ENCODE measurements around the gene CHD3. TPM values are rescaled to one million over a fixed set of nuclear protein-coding genes. Genes with fewer than 3 reads are reported as not detected.

The CHD3 gene
- total and polyA plus RNA-seq, 2 of the 13 experiments (the other 11 are each of a cell fraction or from before 2014, with no cell fraction given), result 2.7 to 3.7 TPM

DNA sequence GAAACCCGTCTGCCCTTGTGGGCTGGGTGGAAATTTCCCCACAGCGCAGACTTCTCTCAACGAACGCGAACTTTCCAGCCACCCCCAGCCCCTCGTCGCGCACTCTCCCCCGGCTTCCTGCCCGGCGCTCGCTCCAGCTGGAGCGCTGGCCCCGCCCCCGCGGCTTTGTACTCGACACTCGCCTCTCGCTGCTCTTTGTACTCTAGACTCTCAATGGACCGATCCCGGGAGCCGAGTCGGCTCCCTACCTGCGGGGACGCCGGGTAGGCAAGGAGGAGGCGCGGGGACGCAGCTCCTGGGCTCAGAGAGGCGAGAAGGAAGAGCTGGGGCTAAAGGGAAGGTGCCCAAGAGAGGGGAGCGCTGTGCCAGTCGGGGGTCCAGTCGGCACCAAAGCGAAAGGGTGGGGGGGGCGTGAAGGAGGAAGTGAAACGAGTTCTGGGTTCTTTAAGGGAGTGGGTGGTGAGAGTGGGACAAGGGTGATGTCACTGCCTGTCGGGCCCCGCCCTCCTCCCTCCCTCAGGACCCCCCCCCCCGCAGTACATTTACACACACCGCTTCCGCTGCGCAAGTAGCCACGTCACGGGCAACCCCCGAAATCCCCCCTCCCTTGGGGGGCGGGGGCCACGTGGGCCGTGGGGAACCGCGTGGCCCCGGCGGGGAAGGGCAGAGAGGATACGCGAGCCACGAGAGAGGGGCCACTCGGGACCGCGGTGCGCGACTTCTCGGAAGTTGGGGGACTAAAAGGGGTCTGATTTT, 44.9 kb upstream of the CHD3 start (continued):
- TF ChIP-seq JDP2 (CRISPR knock-in tag; IDR thresholded peaks at IDR 0.05; ENCODE audit: borderline replicate concordance), result no peak; the same call in 1 of the 2 replicates
- TF ChIP-seq KLF12 (CRISPR knock-in tag; IDR thresholded peaks at IDR 0.05; ENCODE audit: borderline replicate concordance), result no peak
- TF ChIP-seq, protein P1, sequence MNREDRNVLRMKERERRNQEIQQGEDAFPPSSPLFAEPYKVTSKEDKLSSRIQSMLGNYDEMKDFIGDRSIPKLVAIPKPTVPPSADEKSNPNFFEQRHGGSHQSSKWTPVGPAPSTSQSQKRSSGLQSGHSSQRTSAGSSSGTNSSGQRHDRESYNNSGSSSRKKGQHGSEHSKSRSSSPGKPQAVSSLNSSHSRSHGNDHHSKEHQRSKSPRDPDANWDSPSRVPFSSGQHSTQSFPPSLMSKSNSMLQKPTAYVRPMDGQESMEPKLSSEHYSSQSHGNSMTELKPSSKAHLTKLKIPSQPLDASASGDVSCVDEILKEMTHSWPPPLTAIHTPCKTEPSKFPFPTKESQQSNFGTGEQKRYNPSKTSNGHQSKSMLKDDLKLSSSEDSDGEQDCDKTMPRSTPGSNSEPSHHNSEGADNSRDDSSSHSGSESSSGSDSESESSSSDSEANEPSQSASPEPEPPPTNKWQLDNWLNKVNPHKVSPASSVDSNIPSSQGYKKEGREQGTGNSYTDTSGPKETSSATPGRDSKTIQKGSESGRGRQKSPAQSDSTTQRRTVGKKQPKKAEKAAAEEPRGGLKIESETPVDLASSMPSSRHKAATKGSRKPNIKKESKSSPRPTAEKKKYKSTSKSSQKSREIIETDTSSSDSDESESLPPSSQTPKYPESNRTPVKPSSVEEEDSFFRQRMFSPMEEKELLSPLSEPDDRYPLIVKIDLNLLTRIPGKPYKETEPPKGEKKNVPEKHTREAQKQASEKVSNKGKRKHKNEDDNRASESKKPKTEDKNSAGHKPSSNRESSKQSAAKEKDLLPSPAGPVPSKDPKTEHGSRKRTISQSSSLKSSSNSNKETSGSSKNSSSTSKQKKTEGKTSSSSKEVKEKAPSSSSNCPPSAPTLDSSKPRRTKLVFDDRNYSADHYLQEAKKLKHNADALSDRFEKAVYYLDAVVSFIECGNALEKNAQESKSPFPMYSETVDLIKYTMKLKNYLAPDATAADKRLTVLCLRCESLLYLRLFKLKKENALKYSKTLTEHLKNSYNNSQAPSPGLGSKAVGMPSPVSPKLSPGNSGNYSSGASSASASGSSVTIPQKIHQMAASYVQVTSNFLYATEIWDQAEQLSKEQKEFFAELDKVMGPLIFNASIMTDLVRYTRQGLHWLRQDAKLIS (CRISPR knock-in tag; IDR thresholded peaks at IDR 0.05), result no peak
- peak; percentile 68 for TF ChIP-seq SP5 (CRISPR knock-in tag; IDR thresholded peaks at IDR 0.05; ENCODE audit: borderline replicate concordance, low read depth)
- TF ChIP-seq MEIS1 (CRISPR knock-in tag; IDR thresholded peaks at IDR 0.05; ENCODE audit: borderline replicate concordance), result no peak; the same call in 1 of the 2 replicates
- TF ChIP-seq ZNF816 (CRISPR knock-in tag; IDR thresholded peaks at IDR 0.05; ENCODE audit: borderline replicate concordance), result no peak
- TF ChIP-seq ZNF552 (CRISPR knock-in tag; IDR thresholded peaks at IDR 0.05; ENCODE audit: borderline replicate concordance), result no peak
- TF ChIP-seq, protein P2, sequence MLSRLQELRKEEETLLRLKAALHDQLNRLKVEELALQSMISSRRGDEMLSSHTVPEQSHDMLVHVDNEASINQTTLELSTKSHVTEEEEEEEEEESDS (CRISPR knock-in tag; IDR thresholded peaks at IDR 0.05; ENCODE audit: borderline replicate concordance), result no peak
- no peak; the same call in none of the 2 replicates for TF ChIP-seq ZNF670 (CRISPR knock-in tag; IDR thresholded peaks at IDR 0.05; ENCODE audit: borderline replicate concordance)
- no peak for TF ChIP-seq MIER2 (CRISPR knock-in tag; IDR thresholded peaks at IDR 0.05)
- no peak; the same call in 1 of the 2 replicates for TF ChIP-seq FOXO1 (CRISPR knock-in tag; IDR thresholded peaks at IDR 0.05)
- peak; percentile 50 for TF ChIP-seq SP2 (CRISPR knock-in tag; IDR thresholded peaks at IDR 0.05)
- no peak for TF ChIP-seq BRD4 (CRISPR knock-in tag; IDR thresholded peaks at IDR 0.05)
- no peak for TF ChIP-seq ZNF10 (CRISPR knock-in tag; IDR thresholded peaks at IDR 0.05; ENCODE audit: borderline replicate concordance, low read depth)
- no peak for TF ChIP-seq ZSCAN22 (CRISPR knock-in tag; IDR thresholded peaks at IDR 0.05)
- TF ChIP-seq SRSF9 (IDR thresholded peaks at IDR 0.05; ENCODE audit: borderline replicate concordance, insufficient read depth, low read depth, low read length, poor library complexity, severe bottlenecking), result no peak
- TF ChIP-seq, protein P3, sequence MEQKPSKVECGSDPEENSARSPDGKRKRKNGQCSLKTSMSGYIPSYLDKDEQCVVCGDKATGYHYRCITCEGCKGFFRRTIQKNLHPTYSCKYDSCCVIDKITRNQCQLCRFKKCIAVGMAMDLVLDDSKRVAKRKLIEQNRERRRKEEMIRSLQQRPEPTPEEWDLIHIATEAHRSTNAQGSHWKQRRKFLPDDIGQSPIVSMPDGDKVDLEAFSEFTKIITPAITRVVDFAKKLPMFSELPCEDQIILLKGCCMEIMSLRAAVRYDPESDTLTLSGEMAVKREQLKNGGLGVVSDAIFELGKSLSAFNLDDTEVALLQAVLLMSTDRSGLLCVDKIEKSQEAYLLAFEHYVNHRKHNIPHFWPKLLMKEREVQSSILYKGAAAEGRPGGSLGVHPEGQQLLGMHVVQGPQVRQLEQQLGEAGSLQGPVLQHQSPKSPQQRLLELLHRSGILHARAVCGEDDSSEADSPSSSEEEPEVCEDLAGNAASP (CRISPR knock-in tag; IDR thresholded peaks at IDR 0.05; ENCODE audit: borderline replicate concordance), result no peak; the same call in 1 of the 2 replicates
- TF ChIP-seq JUND (CRISPR knock-in tag; IDR thresholded peaks at IDR 0.05), result no peak
- TF ChIP-seq NCOA2 (CRISPR knock-in tag; IDR thresholded peaks at IDR 0.05), result no peak
- no peak for TF ChIP-seq ZFP41 (CRISPR knock-in tag; IDR thresholded peaks at IDR 0.05; ENCODE audit: borderline replicate concordance)
- TF ChIP-seq CEBPB (IDR thresholded peaks at IDR 0.05; ENCODE audit: borderline replicate concordance, low read depth, low read length), result no peak
- no peak for TF ChIP-seq GZF1 (CRISPR knock-in tag; IDR thresholded peaks at IDR 0.05)
- no peak for TF ChIP-seq ZNF713 (CRISPR knock-in tag; IDR thresholded peaks at IDR 0.05)
- TF ChIP-seq SP4 (CRISPR knock-in tag; IDR thresholded peaks at IDR 0.05), result no peak; the same call in 1 of the 2 replicates
- TF ChIP-seq MBNL3 (CRISPR knock-in tag; conservative IDR thresholded peaks at IDR 0.05), result no peak
